ENCODE measurements around the gene SLC9A5.

DNA sequence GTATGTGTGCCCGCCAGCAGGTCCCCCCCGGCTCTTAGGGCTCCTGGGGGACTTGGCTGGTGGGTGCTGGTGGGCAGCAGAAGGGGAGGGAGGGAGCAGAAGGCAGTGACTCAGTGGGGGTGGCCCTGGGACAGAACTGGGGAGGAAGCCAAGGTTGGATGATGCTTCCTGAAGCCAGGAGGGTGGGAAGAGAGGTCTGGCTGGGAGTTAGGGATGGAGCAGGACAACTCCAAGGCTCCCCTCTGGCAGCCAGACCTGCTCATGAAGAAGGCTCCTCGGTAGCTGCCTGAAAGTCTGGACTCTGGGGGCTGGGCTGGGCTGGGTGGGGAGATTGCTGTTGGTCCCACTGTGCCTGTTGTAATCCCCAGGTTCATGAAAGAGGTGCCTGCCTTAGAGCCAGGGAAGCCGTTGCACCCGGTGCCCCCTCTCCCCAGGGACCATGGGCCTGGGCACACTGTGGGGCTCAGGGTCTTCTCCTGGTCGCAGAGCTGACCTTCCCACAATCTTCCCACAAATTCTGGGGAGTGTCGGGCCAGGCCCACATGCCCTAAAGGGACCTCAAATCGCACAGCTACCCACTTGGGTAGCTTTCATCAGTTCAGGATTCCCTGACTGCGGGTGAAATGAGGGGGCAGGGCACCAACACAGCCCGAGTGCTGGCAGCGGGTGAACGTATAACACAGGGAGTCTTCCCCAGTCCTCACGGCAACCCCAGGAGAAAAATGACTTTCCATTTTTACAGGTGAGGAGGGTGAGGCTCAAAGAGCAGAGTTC lies 29.4 kb downstream of the SLC9A5 start:
- TF ChIP-seq, protein P1, sequence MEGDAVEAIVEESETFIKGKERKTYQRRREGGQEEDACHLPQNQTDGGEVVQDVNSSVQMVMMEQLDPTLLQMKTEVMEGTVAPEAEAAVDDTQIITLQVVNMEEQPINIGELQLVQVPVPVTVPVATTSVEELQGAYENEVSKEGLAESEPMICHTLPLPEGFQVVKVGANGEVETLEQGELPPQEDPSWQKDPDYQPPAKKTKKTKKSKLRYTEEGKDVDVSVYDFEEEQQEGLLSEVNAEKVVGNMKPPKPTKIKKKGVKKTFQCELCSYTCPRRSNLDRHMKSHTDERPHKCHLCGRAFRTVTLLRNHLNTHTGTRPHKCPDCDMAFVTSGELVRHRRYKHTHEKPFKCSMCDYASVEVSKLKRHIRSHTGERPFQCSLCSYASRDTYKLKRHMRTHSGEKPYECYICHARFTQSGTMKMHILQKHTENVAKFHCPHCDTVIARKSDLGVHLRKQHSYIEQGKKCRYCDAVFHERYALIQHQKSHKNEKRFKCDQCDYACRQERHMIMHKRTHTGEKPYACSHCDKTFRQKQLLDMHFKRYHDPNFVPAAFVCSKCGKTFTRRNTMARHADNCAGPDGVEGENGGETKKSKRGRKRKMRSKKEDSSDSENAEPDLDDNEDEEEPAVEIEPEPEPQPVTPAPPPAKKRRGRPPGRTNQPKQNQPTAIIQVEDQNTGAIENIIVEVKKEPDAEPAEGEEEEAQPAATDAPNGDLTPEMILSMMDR (conservative IDR thresholded peaks at IDR 0.05; ENCODE audit: low read depth, low read length): no peak
- TF ChIP-seq EZH2 (IDR thresholded peaks at IDR 0.05; ENCODE audit: low read length, unreplicated experiment) (no peak), EZH2phosphoT487 (IDR thresholded peaks at IDR 0.05; ENCODE audit: borderline replicate concordance, low read length) (no peak)

Measured in PC-3 (cell line).